Inferior parietal cortex (tissue), 1 donor: ENCODE results near the gene LMO1.
A peak's percentile ranks its signal among the peaks of the same experiment; 100 is the strongest.

Experiments used
- DNase-seq: peaks from one replicate; pipeline ENCODE4 v3.0.0-alpha.2; 2016; ENCODE audit errors: extremely low spot score

Gene LMO1

DNA sequence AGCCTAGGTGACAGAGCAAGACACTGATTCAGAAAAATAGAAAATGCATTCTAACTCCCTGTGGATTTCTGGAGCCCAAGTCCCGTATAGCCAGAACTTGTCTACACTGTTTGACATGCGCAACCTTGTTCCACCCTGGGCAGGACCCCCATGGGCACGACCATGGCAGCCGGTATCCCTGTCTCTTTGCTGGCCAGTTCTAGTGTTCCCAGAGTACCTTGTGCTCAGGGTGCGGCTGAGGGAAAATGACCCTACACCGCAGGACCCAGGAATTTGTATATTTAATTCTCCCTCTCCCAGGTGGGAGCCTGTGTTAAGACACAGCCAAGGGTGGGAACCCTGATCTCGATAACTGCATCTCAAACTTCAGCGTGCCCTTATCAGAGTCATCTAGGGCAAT lies 58.1 kb downstream of the LMO1 start:
- DNase-seq = no peak

DNA sequence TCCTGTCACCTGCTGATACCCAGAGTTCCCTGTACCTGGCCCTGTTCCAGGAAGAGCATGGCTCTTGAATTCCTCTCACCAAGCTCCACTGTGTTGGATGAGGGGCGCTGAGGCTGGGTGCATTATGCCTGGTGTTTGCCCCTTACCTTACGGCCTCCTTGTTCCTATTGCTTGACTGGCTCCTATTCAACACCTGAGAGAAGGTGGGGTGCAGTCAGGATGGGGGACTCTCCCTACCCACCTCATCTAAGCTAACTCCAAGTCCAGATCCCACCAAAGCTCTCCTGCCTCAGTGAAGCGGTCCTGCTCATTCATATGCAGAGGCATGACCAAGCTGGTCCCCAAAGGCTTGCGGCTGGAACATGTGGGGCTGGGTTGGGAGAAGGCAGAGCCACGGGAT lies 59.1 kb downstream of the LMO1 start:
- no peak for DNase-seq

DNA sequence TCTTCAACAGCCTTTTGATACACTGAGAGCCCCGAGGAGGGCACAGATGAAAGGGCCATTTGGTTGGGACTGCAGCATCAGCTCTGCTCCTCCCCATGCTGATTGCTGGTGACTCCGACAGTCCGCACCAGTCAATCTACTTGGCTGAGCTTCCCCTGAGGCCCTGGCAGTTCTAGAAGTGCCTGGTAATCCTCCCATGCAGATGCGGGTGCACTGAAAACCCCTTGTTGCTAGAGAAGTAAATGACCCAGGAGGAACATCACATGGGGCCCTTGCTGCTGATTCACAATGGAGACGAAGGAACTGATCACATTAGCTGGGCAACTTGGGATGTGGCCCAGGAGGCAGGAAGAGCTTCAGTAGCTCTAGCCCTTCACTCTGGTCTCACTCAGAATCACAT lies 59.7 kb downstream of the LMO1 start:
- DNase-seq = no peak

DNA sequence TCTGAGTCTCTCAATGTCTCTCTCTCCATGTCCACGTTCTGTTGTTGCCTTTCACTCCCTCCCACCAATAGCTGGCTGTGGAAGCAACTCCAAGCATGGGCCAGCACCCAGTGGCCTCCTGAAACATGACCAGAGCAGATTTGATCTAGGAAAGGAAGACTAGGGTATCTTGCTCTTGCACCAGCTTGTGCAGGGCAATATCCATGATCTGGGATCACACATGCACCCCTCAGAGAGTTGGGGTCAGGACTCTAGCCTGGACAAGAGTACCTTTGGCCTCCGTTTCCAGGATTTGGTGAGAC lies 60.3 kb downstream of the LMO1 start:
- no peak for DNase-seq

DNA sequence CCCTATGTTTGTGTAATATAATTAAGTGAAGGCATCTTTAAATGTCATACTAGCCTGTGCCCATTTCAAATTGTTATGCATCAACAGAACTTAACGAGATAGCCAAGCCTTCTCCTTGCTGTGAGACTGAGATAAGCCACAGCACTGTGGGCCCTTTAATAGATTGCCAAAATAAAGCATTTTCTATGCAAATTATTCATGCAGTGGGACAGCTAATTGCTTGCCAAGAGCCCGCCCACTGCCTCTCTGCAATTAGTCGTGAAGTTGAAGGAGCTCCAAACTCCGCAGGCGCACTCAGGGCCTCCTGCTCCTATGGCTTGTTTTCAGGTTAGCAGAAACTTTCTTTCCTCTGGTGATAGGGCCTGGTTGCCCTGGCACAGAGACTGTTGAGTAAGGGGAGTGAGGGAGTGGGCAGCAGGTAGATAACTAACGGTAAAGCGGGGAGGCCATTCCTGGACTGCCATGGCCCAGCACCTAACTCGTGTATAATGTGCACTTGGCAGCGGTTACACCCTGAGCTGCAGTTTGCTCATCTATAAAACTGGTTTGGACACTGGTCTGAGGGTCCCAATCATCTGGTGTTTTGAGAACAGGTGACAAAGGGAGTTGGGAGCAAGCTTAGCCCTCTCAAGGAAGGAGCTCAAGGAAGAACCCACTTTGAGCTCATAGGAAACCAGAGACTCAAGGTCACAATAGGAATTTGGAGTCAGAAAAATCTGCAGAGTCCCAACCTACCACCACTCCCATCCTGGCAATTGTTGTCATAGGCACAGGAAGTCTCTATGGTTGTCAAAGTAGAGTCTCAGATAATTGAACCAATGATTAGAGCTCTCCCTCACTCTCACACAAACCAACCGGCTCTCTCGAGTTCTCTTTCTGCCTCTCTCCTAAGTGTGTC lies 60.9 kb downstream of the LMO1 start:
- DNase-seq = no peak

DNA sequence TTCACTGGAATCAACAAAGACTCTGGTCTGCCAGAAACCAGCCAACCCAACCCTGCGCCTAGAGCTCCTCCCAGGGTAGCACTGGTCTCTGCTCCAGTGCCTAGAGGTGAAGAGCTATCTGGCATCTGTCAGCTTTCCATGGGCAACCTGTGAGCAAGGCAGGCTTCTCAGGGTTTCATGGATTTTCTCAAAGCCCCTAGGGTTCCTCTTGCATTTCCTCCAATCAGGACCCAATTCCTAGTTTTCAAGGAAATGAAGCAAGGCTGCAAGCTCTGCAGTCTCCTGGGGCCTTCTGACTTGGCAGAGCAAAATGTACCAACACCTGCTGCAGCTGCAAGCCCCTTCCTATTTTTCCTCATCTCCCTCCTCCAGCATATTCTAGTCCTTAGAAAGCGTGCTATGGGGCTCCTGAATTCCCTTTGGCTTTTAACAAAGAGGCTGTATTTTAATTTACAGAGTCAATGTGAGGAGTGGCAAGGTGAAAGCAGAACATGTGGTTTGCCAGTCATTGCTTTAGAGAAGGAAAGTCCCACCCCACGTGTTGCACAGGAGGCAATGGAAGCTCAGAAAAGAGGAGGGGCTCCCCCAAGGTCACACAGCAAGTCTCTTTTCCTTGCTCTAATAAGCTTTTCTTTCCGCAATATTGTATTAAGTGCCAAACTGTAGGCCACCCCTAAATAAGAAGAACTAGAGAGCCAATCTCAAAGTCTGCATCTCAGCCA lies 61.9 kb downstream of the LMO1 start:
- DNase-seq = no peak

DNA sequence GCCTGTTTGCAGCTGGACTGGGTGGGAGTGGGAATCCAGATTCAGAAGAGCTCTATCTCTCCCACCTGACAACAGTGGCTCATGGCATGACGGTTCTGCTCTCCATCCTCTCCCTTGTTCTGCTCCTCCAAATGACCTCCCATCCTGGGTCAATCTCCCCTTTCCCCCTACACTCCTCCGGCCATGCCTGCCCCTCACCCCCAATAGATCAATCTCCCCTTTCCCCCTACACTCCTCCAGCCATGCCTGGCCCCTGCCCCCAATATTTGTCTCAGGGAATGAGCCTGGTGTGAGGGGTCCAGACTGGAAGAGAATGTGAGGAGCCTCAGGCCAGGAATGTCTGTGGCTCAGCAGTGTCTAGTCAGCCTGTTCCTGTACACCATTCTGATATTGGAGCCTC lies 64.0 kb downstream of the LMO1 start:
- DNase-seq = no peak

DNA sequence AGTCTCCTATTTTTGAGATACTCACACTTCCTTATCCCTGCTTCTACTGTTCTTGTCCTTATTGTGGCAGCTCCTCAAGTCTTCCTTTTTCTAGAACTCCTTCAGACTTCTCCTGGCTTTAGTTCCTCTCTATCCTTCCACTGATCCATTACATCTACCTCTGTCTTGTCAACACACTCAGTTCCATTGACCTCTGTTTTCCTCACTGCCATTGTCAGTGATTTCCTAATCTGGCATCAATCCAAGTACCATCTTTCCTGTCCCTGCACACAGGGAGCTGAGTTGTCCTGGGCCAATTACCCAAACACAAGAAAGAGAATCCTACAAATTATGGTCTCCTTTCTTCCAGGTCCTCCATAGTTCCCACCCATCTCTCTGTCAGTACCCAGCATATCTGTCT lies 66.9 kb downstream of the LMO1 start:
- no peak for DNase-seq

DNA sequence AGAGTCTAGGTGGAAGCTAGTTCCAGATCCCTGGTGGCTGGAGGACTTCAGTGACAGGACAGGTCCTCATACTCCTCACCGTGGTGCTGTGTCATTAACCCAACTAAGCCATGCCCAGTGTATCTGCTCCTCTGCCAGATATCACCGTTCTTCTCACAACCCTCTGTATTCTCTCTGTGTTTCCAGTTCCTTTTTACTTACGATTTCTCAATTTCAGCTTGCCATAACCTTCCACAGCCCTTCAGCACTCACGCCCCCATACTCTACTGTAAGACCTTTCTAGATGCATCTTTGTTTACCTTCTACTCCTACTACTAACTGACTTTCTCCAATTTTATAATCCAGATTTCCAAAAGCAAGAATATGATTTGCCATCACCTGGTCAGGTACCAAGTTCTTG lies 68.7 kb downstream of the LMO1 start:
- no peak for DNase-seq

DNA sequence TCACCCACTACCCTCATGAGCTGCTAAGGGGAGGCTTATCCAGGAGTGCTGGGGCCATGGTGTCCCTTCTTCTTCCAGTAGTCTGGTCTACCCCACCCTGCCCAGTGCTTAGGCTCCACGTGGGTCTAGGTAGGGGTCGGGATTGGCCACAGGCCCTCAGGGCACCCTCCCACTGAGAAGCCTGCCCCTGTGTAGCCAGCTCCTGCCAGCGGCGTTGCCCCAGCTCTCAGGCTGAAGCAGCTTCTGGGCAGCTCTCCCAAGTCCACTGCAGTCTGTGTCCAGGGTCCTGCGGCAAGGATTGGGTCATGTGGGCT lies 70.8 kb downstream of the LMO1 start:
- no peak for DNase-seq

DNA sequence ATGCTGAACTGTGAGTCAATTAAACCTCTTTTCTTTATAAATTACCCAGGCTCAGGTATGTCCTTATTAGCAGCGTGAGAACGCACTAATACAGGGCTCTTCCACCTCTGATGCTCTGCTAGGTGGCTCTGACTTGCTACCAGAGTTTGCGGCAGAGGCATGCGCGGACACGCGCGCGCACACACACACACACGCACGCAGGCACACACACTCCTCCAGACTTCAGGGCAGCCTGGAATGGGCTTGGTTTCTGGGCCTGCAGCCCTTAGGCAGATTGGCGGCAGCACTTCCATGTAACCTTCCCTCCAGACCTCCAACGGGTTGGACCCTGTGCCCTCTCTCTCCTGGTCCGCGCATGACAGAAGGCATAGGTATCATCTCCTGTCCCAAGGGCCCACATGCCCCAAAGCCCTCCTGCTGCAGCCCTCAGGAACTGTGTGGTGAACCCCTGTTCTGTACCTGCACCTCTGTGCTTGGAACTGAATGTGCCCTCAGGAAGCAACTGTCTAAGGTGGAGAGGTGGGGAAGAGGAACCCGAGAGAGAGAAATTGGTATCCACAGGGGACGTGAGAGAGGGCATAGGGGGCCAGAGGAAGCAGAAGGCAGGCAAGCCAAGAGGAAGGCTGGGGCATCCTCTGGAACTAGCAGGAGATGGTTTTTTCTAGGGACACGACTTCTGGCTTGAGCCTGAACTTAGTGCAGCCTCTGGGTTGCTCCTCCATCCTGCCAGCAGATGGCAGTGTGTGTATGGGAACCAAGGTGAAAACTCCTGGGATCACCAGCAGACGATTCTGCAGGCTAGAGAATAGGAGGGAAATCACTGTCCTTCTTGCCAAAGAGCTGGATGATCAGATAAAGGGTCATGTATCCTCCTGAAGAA lies 71.4 kb downstream of the LMO1 start:
- DNase-seq = peak; percentile 86

DNA sequence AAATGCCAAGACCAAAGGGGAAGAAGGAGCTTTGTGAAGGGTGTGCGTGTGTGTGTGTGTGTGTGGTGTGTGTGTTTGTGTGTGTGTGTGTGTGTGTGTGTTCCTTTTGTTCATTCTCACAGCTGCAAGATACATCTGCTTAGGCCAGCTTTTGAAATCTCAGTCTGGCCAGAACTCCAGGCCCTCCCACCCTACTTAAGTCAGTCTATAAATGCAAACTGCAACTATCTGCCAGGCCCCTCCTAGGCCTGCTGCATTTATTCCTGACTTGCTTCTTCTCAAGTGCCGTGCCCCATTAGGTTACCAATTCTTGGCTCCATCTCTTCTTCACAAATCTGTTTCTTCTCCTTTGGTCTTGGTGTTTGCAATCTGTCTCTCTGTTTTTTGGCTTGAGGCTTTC lies 73.2 kb downstream of the LMO1 start:
- DNase-seq = no peak

DNA sequence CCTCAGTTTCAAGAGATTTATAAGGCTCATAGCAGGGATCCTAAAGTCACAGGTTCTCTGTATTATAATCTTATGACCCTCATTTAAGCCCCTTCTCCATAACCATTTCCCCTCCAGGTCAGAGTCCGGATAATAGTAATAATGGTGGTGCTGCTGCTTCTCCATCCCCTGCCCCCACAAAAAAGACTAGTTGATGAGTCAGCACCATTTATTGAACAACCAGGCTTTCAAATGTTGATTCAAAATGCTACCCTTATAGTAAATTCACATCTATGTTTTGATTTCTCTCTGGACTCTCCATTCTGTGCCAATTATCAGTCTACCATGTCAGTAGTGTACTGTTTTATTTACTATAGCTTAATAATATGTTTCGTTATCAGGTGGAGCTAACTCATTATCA lies 77.2 kb downstream of the LMO1 start:
- DNase-seq = no peak

DNA sequence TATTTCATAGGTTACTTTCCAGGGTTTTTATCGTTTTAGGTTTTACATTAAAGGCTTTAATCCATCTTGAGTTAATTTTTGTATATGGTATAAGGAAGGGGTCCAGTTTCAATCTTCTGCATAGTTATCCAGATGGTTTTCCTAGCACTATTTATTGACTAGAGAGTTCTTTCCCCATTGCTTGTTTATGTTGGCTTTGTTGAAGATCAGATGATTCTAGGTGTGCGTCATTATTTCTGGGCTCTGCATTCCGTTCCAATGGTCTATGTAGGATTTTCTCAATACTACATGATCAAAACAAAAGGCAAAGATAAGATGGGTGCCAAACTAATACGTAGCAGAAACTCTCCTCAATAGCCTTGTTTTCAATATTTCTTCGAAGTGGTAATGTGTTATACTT lies 80.6 kb downstream of the LMO1 start:
- DNase-seq = no peak

DNA sequence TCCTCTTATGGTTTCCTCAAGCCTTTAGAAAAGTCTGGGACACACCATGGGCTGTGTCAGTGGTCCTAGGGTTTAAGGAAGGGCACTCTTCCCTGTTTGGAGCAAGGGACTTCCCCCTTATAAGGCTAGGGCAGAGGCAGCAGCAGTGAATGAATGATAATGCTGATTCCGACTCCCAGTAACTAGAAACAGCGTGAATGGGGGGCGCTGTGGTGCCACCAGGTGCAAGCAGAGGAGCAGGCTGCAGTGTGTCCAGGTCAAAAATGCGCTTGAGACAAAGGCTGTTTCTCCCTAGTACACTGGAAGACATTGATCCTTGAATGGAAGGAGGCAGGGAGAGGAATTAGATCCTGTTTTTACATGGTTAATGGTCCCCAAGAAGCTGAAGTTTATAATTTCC lies 83.2 kb downstream of the LMO1 start:
- DNase-seq = no peak

DNA sequence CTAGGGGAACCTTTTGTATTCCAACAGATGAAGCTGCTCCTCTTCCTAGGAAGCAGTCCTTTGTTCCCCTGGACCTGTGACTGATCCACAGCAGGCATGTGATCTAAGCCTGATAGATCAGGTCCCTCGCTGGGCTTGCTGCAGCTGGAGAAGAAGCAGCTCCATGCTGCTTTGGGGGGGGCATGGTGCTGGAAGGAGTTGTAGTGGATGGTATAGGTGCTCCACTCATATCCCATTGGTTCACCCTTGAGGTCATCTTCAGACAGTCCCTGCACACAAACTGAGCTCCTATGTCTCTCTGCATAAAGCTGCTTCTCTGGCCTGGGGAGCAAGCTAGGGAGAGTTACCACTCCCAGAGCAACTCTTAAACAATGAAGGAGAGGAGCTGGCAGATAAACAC lies 85.4 kb downstream of the LMO1 start:
- no peak for DNase-seq

DNA sequence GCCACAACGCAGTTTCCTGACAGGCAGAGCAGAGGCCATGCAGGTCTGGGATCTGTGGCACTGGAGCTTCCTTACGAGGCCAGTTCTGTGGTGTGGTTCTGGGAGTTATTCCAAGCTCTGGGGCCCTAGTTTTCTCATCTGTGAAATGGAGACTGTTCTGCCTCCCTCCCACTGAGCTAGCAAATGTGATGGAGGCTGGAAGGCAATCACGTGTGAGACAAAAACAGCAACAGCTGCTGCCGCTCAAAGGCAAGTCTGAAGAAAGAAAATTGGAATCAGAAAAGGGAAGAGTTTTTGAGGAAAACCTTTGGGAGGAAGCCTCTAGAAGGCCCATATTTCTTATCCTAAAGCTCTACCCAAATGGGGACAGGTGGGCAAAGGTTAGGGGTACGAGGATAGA lies 86.5 kb downstream of the LMO1 start:
- DNase-seq = no peak
